ENCODE data around the gene WDR33.
"Not testable (repeated sequence)": the region's sequence is repeated elsewhere in the genome, so short reads cannot be mapped to it uniquely, and the experiment has no call there.

The WDR33 gene

DNA sequence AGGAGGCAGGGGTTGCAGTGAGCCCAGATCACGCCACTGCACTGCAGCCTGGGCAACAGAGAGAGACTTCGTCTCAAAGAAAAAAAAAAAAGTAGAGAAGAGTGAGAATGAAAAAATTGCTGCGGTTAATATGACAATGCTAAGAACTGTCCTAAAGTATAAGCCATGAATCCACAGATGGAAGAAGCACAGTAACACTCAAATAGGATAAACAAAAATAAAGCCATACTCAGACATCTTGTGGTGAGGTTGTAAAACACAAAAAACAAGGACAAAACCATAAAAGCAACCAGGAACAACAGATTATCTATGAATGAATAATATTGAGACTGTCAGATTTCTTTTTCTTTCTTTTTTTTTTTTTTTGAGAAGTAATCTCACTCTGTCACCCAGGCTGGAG lies 24.0 kb upstream of the WDR33 start:
- POLR2A ChIA-PET, result no interaction called here
- no peak for DNase-seq (ENCODE audit: extremely low spot score)
- CTCF ChIA-PET, result no interaction called here
- TF ChIP-seq ZNF384 (IDR thresholded peaks at IDR 0.05) (no peak), ARNT (IDR thresholded peaks at IDR 0.05) (no peak), TARDBP (IDR thresholded peaks at IDR 0.05) (no peak), FOXK2 (IDR thresholded peaks at IDR 0.05) (no peak), NFRKB (IDR thresholded peaks at IDR 0.05) (no peak), L3MBTL2 (conservative IDR thresholded peaks at IDR 0.05) (no peak), SP1 (IDR thresholded peaks at IDR 0.05) (no peak), LEF1 (IDR thresholded peaks at IDR 0.05; ENCODE audit: borderline replicate concordance) (no peak), FOXM1 (IDR thresholded peaks at IDR 0.05; ENCODE audit: borderline replicate concordance) (no peak)

DNA sequence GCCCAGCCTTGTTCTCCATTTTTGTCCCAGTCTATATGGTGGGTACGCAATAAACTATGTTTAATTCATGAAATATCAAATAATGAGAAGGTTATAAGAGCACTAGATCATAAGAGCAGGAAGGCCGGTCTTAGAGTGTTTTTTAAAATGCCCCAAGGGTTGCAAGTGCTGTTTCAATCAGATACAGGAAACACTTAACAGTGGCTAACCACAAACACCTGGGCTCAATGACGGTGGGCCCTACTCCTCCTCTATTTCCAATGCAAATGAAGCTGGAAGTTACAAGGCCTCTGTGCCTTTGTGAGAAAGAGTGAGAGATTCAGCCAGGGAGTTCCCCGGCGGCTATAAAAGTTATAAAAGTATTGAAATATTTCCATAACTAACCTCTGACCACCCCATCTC lies 18.9 kb upstream of the WDR33 start:
- ChIA-PET CTCF (no interaction called here), POLR2A (no interaction called here)
- no peak for DNase-seq (ENCODE audit: extremely low spot score)
- TF ChIP-seq FOXK2 (IDR thresholded peaks at IDR 0.05) (no peak), NFRKB (IDR thresholded peaks at IDR 0.05) (no peak), SUZ12 (IDR thresholded peaks at IDR 0.05) (no peak), CTBP1 (IDR thresholded peaks at IDR 0.05; ENCODE audit: borderline replicate concordance) (no peak), BHLHE40 (IDR thresholded peaks at IDR 0.05; ENCODE audit: borderline replicate concordance) (no peak), TARDBP (IDR thresholded peaks at IDR 0.05) (no peak), L3MBTL2 (conservative IDR thresholded peaks at IDR 0.05) (no peak), PKNOX1 (IDR thresholded peaks at IDR 0.05) (no peak), ELF4 (IDR thresholded peaks at IDR 0.05) (no peak), ARNT (IDR thresholded peaks at IDR 0.05) (no peak), ZNF384 (IDR thresholded peaks at IDR 0.05) (no peak), SP1 (IDR thresholded peaks at IDR 0.05) (no peak)

DNA sequence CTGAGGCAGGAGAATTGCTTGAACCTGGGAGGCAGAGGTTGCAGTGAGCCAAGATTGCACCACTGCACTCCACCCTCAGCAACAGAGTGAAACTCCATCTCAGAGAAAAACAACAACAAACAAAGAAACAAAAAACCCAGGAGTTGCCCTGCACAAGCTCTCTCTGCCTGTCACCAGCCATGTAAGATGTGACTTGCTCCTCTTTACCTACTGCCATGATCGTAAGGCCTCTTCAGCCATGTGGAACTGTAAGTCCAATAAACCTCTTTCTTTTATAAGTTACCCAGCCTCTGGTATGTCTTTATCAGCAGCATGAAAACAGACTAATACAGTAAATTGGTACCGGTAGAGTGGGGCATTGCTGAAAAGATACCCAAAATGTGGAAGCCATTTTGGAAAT lies 15.7 kb upstream of the WDR33 start:
- DNase-seq (ENCODE audit: extremely low spot score); POLR2A ChIA-PET; CTCF ChIA-PET: not testable (repeated sequence)

GRCh38 chr2:127826047-127826446 lies 15.1 kb upstream of the WDR33 start:
- ChIA-PET POLR2A (no interaction called here), CTCF (no interaction called here)
- TF ChIP-seq HDGF (IDR thresholded peaks at IDR 0.05; ENCODE audit: borderline replicate concordance) (no peak), FOXM1 (IDR thresholded peaks at IDR 0.05; ENCODE audit: borderline replicate concordance) (no peak), TARDBP (IDR thresholded peaks at IDR 0.05) (no peak), FOXK2 (IDR thresholded peaks at IDR 0.05) (no peak), BHLHE40 (IDR thresholded peaks at IDR 0.05; ENCODE audit: borderline replicate concordance) (no peak), SUZ12 (IDR thresholded peaks at IDR 0.05) (no peak), SP1 (IDR thresholded peaks at IDR 0.05) (no peak)
- no peak for DNase-seq (ENCODE audit: extremely low spot score)

DNA sequence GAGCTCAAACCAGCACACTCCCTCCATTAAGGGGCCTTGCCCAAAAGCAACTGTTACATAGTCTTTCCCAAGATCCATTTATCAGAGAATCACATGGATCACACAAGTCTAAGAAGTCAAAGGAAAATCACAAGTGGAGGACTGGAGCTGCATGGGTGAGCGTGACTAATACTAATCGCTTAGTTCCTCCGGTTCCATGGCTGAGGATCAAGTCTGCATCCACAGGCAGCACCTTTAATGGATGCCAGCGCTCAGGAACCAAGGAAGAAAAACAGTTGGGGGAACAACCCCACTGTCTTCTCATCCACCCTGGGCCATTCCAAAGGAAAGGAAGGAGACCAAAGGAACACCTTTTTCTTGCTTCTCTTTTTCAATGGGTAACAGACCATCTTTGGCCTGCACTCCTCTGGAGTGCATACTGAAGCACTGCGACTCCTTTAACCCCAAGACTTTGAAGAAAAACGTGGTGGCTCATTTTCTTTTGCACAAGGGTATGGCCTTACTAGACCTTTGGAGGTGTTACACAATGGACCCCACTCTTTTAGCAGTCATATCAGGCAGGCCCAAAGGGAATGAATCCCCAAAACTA lies 9.2 kb upstream of the WDR33 start:
- no peak for TF ChIP-seq TARDBP (IDR thresholded peaks at IDR 0.05)
- ChIA-PET POLR2A (no interaction called here), CTCF (no interaction called here)
- DNase-seq (ENCODE audit: extremely low spot score), result peak; percentile 26

DNA sequence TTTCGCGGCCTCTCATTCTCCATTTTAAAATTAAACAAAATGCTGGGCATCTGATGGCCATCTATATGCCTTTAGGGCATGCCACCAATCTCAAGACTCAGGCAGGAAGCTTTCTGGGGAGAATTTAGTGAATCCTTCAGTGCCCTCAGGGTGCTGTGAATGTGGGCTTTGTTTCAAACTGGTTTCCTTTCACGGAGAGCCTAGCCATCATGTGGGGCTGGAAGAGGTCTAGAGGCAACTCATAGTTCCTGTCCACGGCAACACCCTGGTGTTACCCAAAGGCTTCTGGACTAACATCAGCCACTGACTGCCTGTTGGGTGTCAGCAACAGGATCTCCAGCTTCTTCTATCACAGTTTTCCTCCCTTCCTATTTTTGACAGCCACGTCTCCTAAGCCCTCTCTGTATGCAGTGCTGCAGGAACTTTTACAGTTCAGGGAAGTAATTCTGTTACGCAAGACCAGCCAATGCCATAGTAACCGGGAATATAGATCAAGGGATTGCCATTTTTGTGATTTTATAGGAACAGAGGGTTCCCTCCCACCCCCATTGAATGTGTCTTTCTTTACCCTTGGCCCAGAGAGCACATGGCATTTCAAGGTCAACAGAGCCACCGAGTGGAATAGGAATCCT lies 7.9 kb upstream of the WDR33 start:
- TF ChIP-seq FOXK2 (IDR thresholded peaks at IDR 0.05) (no peak), NFRKB (IDR thresholded peaks at IDR 0.05) (no peak), HDGF (IDR thresholded peaks at IDR 0.05; ENCODE audit: borderline replicate concordance) (no peak), SP1 (IDR thresholded peaks at IDR 0.05) (no peak), CTBP1 (IDR thresholded peaks at IDR 0.05; ENCODE audit: borderline replicate concordance) (no peak), FOXM1 (IDR thresholded peaks at IDR 0.05; ENCODE audit: borderline replicate concordance) (no peak), FOXA1 (IDR thresholded peaks at IDR 0.05) (no peak), BHLHE40 (IDR thresholded peaks at IDR 0.05; ENCODE audit: borderline replicate concordance) (no peak), PKNOX1 (IDR thresholded peaks at IDR 0.05) (no peak), ZNF384 (IDR thresholded peaks at IDR 0.05) (no peak)
- DNase-seq (ENCODE audit: extremely low spot score), result no peak
- ChIA-PET POLR2A (no interaction called here), CTCF (no interaction called here)

DNA sequence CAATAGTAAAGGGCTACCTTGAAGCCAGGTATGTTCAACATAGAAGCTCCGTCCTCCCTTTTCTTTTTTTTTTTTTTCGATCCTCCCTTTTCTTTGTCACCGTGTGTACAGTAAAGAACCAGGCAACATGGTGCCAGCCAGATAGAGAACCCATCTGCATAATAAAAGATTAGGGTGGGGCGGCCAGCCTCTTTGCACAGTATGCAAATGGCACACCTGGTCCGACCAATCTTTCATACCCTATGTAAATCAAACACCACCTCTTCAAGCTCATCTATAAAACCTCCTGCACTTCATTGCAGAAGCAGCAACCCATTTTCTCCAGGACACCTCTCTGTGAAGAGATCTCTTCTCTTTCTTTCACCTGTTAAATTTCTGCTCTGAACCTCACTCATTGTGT lies 7.3 kb upstream of the WDR33 start:
- no peak for TF ChIP-seq FOXM1 (IDR thresholded peaks at IDR 0.05; ENCODE audit: borderline replicate concordance)
- TF ChIP-seq ARNT (IDR thresholded peaks at IDR 0.05), result no peak
- TF ChIP-seq SUZ12 (IDR thresholded peaks at IDR 0.05), result no peak
- TF ChIP-seq ZNF384 (IDR thresholded peaks at IDR 0.05), result no peak
- no peak for TF ChIP-seq NFRKB (IDR thresholded peaks at IDR 0.05)
- TF ChIP-seq BHLHE40 (IDR thresholded peaks at IDR 0.05; ENCODE audit: borderline replicate concordance), result no peak
- TF ChIP-seq FOXK2 (IDR thresholded peaks at IDR 0.05), result no peak
- TF ChIP-seq LEF1 (IDR thresholded peaks at IDR 0.05; ENCODE audit: borderline replicate concordance), result no peak
- TF ChIP-seq L3MBTL2 (conservative IDR thresholded peaks at IDR 0.05), result no peak
- TF ChIP-seq ELF4 (IDR thresholded peaks at IDR 0.05), result no peak
- TF ChIP-seq PKNOX1 (IDR thresholded peaks at IDR 0.05), result no peak
- no peak for TF ChIP-seq HDGF (IDR thresholded peaks at IDR 0.05; ENCODE audit: borderline replicate concordance)
- TF ChIP-seq SP1 (IDR thresholded peaks at IDR 0.05), result no peak
- no peak for TF ChIP-seq FOXA1 (IDR thresholded peaks at IDR 0.05)
- no peak for TF ChIP-seq TARDBP (IDR thresholded peaks at IDR 0.05)
- TF ChIP-seq CTBP1 (IDR thresholded peaks at IDR 0.05; ENCODE audit: borderline replicate concordance), result no peak
- no peak for DNase-seq (ENCODE audit: extremely low spot score)
- CTCF ChIA-PET, result no interaction called here
- POLR2A ChIA-PET, result interaction anchor here (0.7 kb wide), 1 partner anchor 10 kb away, joined by 3 read pairs; no protein-coding TSS in a partner anchor
